IPS-20b (cell line): ENCODE results near the gene STX8.

Experiments
- H3K27ac ChIP-seq: one replicate; pipeline ENCODE4 v1.5.1; 2013; ENCODE audit warnings: low read length
- H3K27me3 ChIP-seq: 2 replicates; pipeline ENCODE4 v1.6.1; 2013; ENCODE audit warnings: mild to moderate bottlenecking, low read length, inconsistent platforms; ENCODE audit not compliant: insufficient read depth
- H3K36me3 ChIP-seq: 2 replicates; pipeline ENCODE4 v1.6.1; 2013; ENCODE audit warnings: low read depth, mild to moderate bottlenecking, inconsistent platforms, low read length, moderate library complexity; ENCODE audit not compliant: insufficient read depth
- H3K4me1 ChIP-seq: 2 replicates; pipeline ENCODE4 v1.6.1; 2013; ENCODE audit warnings: mild to moderate bottlenecking, control low read depth, inconsistent platforms, low read length, moderate library complexity; ENCODE audit not compliant: insufficient read depth
- H3K4me3 ChIP-seq: 2 replicates; pipeline ENCODE4 v1.5.1; 2013; ENCODE audit warnings: mild to moderate bottlenecking, low read length, inconsistent platforms
- H3K9ac ChIP-seq: 2 replicates; pipeline ENCODE4 v1.6.1; 2013; ENCODE audit warnings: low read depth, mild to moderate bottlenecking, inconsistent platforms, low read length, moderate library complexity
- H3K9me3 ChIP-seq: 2 replicates; pipeline ENCODE4 v1.6.1; 2013; ENCODE audit warnings: mild to moderate bottlenecking, low read depth, low read length, inconsistent platforms; ENCODE audit not compliant: insufficient read depth

STX8 gene

GRCh38 chr17:9224485-9224884, 351.1 kb downstream of the STX8 start:
- no peaks in the 10 kb centered on the region for H3K36me3 ChIP-seq
- no peak overlapping the region for H3K27ac ChIP-seq

GRCh38 chr17:9223531-9223930, 352.1 kb downstream of the STX8 start:
- H3K4me3 ChIP-seq: no peak overlapping the region
- no peaks in the 10 kb centered on the region for H3K9me3 ChIP-seq
- peaks cover 35% of the 10 kb centered on the region; the same call in 1 of the 2 replicates for H3K27me3 ChIP-seq

More at GRCh38 chr17:9224485-9224884, 351.1 kb downstream of the STX8 start:
- Histone ChIP-seq H3K4me3 (no peak overlapping the region), H3K27me3 (peaks cover 25% of the 10 kb centered on the region; the same call in 1 of the 2 replicates), H3K9me3 (no peaks in the 10 kb centered on the region), H3K4me1 (peaks cover 8% of the 10 kb centered on the region; the same call in 1 of the 2 replicates), H3K9ac (no peak overlapping the region)

GRCh38 chr17:9221922-9222180, 353.8 kb downstream of the STX8 start:
- no peak overlapping the region for H3K9ac ChIP-seq
- no peaks in the 10 kb centered on the region for H3K9me3 ChIP-seq

More at GRCh38 chr17:9223531-9223930, 352.1 kb downstream of the STX8 start:
- peaks cover 8% of the 10 kb centered on the region; the same call in 1 of the 2 replicates for H3K4me1 ChIP-seq
- no peak overlapping the region for H3K9ac ChIP-seq
- no peak overlapping the region for H3K27ac ChIP-seq
- no peaks in the 10 kb centered on the region for H3K36me3 ChIP-seq

GRCh38 chr17:9221147-9221921, 354.3 kb downstream of the STX8 start:
- Histone ChIP-seq H3K36me3 (no peaks in the 10 kb centered on the region), H3K9ac (no peak overlapping the region), H3K27ac (no peak overlapping the region), H3K4me3 (no peak overlapping the region), H3K9me3 (no peaks in the 10 kb centered on the region), H3K4me1 (peaks cover 8% of the 10 kb centered on the region), H3K27me3 (peaks cover 49% of the 10 kb centered on the region; the same call in 1 of the 2 replicates)

More at GRCh38 chr17:9221922-9222180, 353.8 kb downstream of the STX8 start:
- Histone ChIP-seq H3K27ac (no peak overlapping the region), H3K4me3 (no peak overlapping the region), H3K4me1 (peaks cover 8% of the 10 kb centered on the region), H3K36me3 (no peaks in the 10 kb centered on the region), H3K27me3 (peaks cover 49% of the 10 kb centered on the region; the same call in 1 of the 2 replicates)

- Histone ChIP-seq H3K9me3 (peaks cover 7% of the 10 kb centered on the region), H3K36me3 (no peaks in the 10 kb centered on the region), H3K4me3 (no peak overlapping the region), H3K9ac (no peak overlapping the region), H3K27me3 (peaks cover 48% of the 10 kb centered on the region; the same call in 1 of the 2 replicates), H3K4me1 (peaks cover 8% of the 10 kb centered on the region), H3K27ac (no peak overlapping the region)
These were observed 355.0 kb downstream of the STX8 start for GRCh38 chr17:9220398-9221146.

GRCh38 chr17:9219631-9220397, 355.8 kb downstream of the STX8 start:
- H3K4me1 ChIP-seq: peaks cover 5% of the 10 kb centered on the region
- H3K36me3 ChIP-seq: no peaks in the 10 kb centered on the region
- H3K9me3 ChIP-seq: peaks cover 13% of the 10 kb centered on the region
- H3K27ac ChIP-seq: no peak overlapping the region
- no peak overlapping the region for H3K9ac ChIP-seq
- peaks cover 41% of the 10 kb centered on the region; the same call in 1 of the 2 replicates for H3K27me3 ChIP-seq
- no peak overlapping the region for H3K4me3 ChIP-seq

DNA sequence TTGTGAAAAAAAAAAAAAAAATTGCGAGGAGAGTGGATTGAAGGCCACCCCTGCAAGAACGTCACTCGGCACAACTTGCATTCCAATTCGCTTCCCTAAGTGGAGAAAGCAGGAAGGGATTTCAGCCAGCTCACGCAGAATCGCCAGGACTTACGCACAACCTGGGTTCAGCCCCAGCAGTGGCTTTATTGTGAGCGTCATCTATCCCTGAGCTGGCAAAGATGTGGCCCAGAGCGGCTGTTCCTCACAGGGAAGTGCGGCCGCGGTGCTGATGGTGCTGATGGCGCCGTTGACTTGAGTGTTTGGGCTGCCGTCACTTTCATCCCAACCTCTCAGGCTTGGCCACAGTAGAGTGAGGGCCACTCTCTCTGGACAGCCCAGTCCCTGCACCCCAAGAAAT, 356.7 kb downstream of the STX8 start:
- H3K36me3 ChIP-seq: no peaks in the 10 kb centered on the region
- H3K27ac ChIP-seq: no peak overlapping the region
- no peak overlapping the region for H3K9ac ChIP-seq
- H3K4me3 ChIP-seq: no peak overlapping the region
- H3K27me3 ChIP-seq: peaks cover 40% of the 10 kb centered on the region; the same call in 1 of the 2 replicates
- H3K9me3 ChIP-seq: peaks cover 13% of the 10 kb centered on the region
- H3K4me1 ChIP-seq: peaks cover 5% of the 10 kb centered on the region

DNA sequence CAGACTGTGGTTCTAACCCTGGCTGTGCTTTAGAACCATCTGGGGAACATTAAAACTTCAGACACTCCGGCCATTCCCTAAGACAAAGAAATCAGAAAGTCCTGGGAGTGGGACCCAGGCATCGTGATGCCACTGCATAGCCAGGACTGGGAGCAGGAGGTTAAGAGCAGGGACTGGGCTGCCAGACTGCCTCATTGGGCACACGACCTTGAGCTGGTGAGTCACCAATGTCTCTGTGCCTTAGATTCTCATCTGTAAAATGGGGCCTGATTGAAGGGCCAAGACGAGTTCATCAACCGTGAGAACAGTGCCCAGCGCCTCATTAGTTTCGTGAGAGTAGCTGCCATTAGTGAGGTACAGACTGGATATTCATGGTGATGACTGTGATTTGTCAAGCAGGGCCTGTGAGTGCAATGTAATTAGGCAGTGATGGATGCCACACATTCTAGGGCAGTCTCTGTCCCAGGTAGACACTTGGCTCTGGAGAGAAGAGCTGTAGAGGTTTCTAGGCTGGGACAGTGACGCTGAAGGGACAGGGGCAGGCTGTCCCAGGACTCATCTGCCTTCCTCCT, 357.5 kb downstream of the STX8 start:
- H3K27me3 ChIP-seq: peaks cover 35% of the 10 kb centered on the region; the same call in 1 of the 2 replicates
- H3K36me3 ChIP-seq: no peaks in the 10 kb centered on the region
- H3K9me3 ChIP-seq: peaks cover 13% of the 10 kb centered on the region
- no peak overlapping the region for H3K9ac ChIP-seq
- no peak overlapping the region for H3K27ac ChIP-seq
- peaks cover 5% of the 10 kb centered on the region for H3K4me1 ChIP-seq
- H3K4me3 ChIP-seq: no peak overlapping the region

- H3K9me3 ChIP-seq: peaks cover 13% of the 10 kb centered on the region
- H3K36me3 ChIP-seq: no peaks in the 10 kb centered on the region
- peaks cover 5% of the 10 kb centered on the region for H3K4me1 ChIP-seq
- peaks cover 31% of the 10 kb centered on the region; the same call in 1 of the 2 replicates for H3K27me3 ChIP-seq
- no peak overlapping the region for H3K27ac ChIP-seq
- H3K9ac ChIP-seq: no peak overlapping the region
- H3K4me3 ChIP-seq: no peak overlapping the region
These were observed 358.2 kb downstream of the STX8 start for GRCh38 chr17:9217151-9218056.

DNA sequence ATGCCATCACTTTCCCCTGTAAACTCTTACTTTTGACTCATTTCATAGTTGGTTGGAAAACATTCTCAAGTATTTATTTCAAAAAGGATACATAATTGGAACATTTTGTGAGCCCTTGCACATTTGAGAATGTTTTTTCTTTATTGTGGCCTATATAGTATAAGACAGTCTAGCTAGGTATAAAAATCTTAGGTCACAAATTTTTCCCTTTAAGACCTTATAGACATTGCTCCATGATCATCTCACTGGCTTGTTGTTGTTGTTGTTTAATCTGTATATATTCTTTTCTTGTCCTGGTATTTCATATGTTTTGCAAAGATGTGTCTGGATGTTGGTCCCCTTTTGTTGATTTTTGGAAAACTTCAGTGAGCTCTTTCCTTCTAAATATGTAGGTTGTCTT, 360.2 kb downstream of the STX8 start:
- no peak overlapping the region for H3K9ac ChIP-seq
- H3K27ac ChIP-seq: no peak overlapping the region
- peaks cover 34% of the 10 kb centered on the region; the same call in 1 of the 2 replicates for H3K27me3 ChIP-seq
- H3K4me3 ChIP-seq: no peak overlapping the region
- H3K9me3 ChIP-seq: peaks cover 13% of the 10 kb centered on the region
- H3K4me1 ChIP-seq: no peaks in the 10 kb centered on the region; the same call in none of the 2 replicates
- no peaks in the 10 kb centered on the region for H3K36me3 ChIP-seq
